Measurements from ENCODE around the gene RASA3.
"Not testable (repeated sequence)": the region's sequence is repeated elsewhere in the genome, so short reads cannot be mapped to it uniquely, and the experiment has no call there.

RASA3 gene

GRCh38 chr13:114114006-114114640 is 18.3 kb downstream of the RASA3 start:
- DNase-seq (ENCODE audit: low read depth), result no peak

- not testable (repeated sequence) for DNase-seq (ENCODE audit: low read depth)
These were observed 19.0 kb downstream of the RASA3 start for GRCh38 chr13:114113395-114113794.

GRCh38 chr13:114112826-114113322 is 19.5 kb downstream of the RASA3 start:
- DNase-seq (ENCODE audit: low read depth), result no peak

GRCh38 chr13:114112231-114112825 is 20.1 kb downstream of the RASA3 start:
- DNase-seq (ENCODE audit: low read depth), result no peak

- no peak for DNase-seq (ENCODE audit: low read depth)
These were observed 20.8 kb downstream of the RASA3 start for GRCh38 chr13:114111577-114111976.

- DNase-seq (ENCODE audit: low read depth), result not testable (repeated sequence)
These were observed 21.6 kb downstream of the RASA3 start for GRCh38 chr13:114110830-114111189.

- DNase-seq (ENCODE audit: low read depth), result no peak
These were observed 22.2 kb downstream of the RASA3 start for GRCh38 chr13:114110091-114110829.

- no peak for DNase-seq (ENCODE audit: low read depth)
These were observed 22.8 kb downstream of the RASA3 start for GRCh38 chr13:114109641-114110041.

GRCh38 chr13:114108894-114109293 is 23.5 kb downstream of the RASA3 start:
- no peak for DNase-seq (ENCODE audit: low read depth)

- no peak for DNase-seq (ENCODE audit: low read depth)
These were observed 24.2 kb downstream of the RASA3 start for GRCh38 chr13:114108141-114108761.

GRCh38 chr13:114107686-114108081 is 24.7 kb downstream of the RASA3 start:
- no peak for DNase-seq (ENCODE audit: low read depth)

GRCh38 chr13:114106991-114107685 is 25.3 kb downstream of the RASA3 start:
- DNase-seq (ENCODE audit: low read depth), result no peak

- DNase-seq (ENCODE audit: low read depth), result no peak
These were observed 25.9 kb downstream of the RASA3 start for GRCh38 chr13:114106526-114106925.

- DNase-seq (ENCODE audit: low read depth), result no peak
These were observed 26.8 kb downstream of the RASA3 start for GRCh38 chr13:114105521-114106225.

GRCh38 chr13:114104655-114105520 is 27.5 kb downstream of the RASA3 start:
- DNase-seq (ENCODE audit: low read depth), result no peak

- DNase-seq (ENCODE audit: low read depth), result no peak
These were observed 28.4 kb downstream of the RASA3 start for GRCh38 chr13:114103801-114104654.

GRCh38 chr13:114103289-114103621 is 29.2 kb downstream of the RASA3 start:
- DNase-seq (ENCODE audit: low read depth), result not testable (repeated sequence)

- no peak for DNase-seq (ENCODE audit: low read depth)
These were observed 29.7 kb downstream of the RASA3 start for GRCh38 chr13:114102521-114103288.

- no peak for DNase-seq (ENCODE audit: low read depth)
These were observed 30.3 kb downstream of the RASA3 start for GRCh38 chr13:114102131-114102520.

Measured in stimulated activated CD8-positive, alpha-beta memory T cell treated with anti-CD3 and anti-CD28 coated beads, Interleukin-15, amount 100 ng/mL, for 24 hours (primary cell).